ENCODE data around the gene SPATA12. TPM values are rescaled to one million over a fixed set of nuclear protein-coding genes. Genes with fewer than 3 reads are reported as not detected.

SPATA12 gene
- total and polyA plus RNA-seq, 2 donors (not counting 3 experiments of a cell fraction or from before 2014, with no cell fraction given), result 0.18 TPM; not detected in 1

DNA sequence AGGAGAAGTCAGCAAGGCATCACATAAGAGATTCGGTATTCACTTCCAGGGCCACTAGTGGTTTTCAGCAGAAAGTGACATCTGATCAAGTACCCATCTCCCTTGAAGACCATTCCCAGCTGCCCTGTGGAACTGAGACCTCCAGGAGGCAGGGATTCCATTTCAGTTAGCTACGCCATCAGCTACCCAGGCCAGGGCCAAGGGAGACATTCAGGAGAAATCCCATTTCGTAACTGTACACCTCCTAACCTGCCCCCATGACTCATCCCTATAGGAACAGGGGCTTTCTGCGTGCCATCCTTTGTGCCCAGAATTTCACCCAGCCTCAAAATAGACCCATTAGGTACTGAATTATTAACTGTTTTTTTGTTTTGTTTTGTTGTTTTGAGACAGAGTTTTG lies 24.7 kb downstream of the SPATA12 start:
- no peak overlapping the region for H3K4me3 ChIP-seq (replicated peaks in 1 of 3; ENCODE audit: insufficient read depth in 1 of 3, low read depth in 1 of 3, low read length in 3 of 3)
- dilution Hi-C loops (cut with MboI; ENCODE audit: extremely low pct_ligation_motif_present, low sequenced_read_pairs), result no loop called here
- DNase-seq (ENCODE audit: low read depth, low spot score) (no peak), FAIRE-seq (no peak)
- POLR2A ChIA-PET, result no interaction called here
- no peak overlapping the region for H3K4me2 ChIP-seq (ENCODE audit: insufficient read depth, low read length)
- H3K27ac ChIP-seq (ENCODE audit: insufficient read depth, low read depth, low read length), result no peak overlapping the region
- H3K9me3 ChIP-seq (replicated peaks; ENCODE audit: control insufficient read depth, insufficient read depth, low read length), result no peaks in the 10 kb centered on the region
- TF ChIP-seq POLR2AphosphoS5 (IDR thresholded peaks at IDR 0.05; ENCODE audit: insufficient read depth, low read depth, low read length) (no peak), GATA2 (IDR thresholded peaks at IDR 0.05; ENCODE audit: insufficient read depth, insufficient read length, low read depth, low read length) (no peak), MYC (IDR thresholded peaks at IDR 0.05; ENCODE audit: low read depth, low read length) (no peak), FOS (IDR thresholded peaks at IDR 0.05; ENCODE audit: borderline replicate concordance, insufficient read depth, low read length) (no peak), EZH2 (IDR thresholded peaks at IDR 0.05; ENCODE audit: borderline replicate concordance, low read depth, low read length, severe bottlenecking) (no peak), CTCF (IDR thresholded peaks at IDR 0.05; ENCODE audit: extremely low read depth in 1 of 2, insufficient read depth in 1 of 2, low read depth in 1 of 2, low read length in 2 of 2) (no peak), POLR2A (IDR thresholded peaks at IDR 0.05; ENCODE audit: low read depth, low read length) (no peak), JUN (IDR thresholded peaks at IDR 0.05; ENCODE audit: borderline replicate concordance, insufficient read depth, insufficient read length, low read depth) (no peak)
- TF ChIP-seq, protein P1, sequence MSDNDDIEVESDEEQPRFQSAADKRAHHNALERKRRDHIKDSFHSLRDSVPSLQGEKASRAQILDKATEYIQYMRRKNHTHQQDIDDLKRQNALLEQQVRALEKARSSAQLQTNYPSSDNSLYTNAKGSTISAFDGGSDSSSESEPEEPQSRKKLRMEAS (IDR thresholded peaks at IDR 0.05; ENCODE audit: insufficient read depth, insufficient read length), result no peak
- intact Hi-C loops (cut with micrococcal nuclease), result no loop called here
- H3K9me1 ChIP-seq (replicated peaks; ENCODE audit: control insufficient read depth, extremely low read depth, insufficient read depth, low read length), result no peaks in the 10 kb centered on the region
- H3K36me3 ChIP-seq (ENCODE audit: control insufficient read depth in 2 of 2, extremely low read depth in 1 of 2, insufficient read depth in 2 of 2, low read length in 2 of 2), result no peaks in the 10 kb centered on the region
- no peaks in the 10 kb centered on the region for H3K79me2 ChIP-seq (ENCODE audit: control insufficient read depth, insufficient read depth, low read length)
- BruUV-seq (replicated peaks), result no TSS peak
- no peak overlapping the region for H2AFZ ChIP-seq (ENCODE audit: low read depth, low read length)
- peaks cover 12% of the 10 kb centered on the region for H3K4me1 ChIP-seq (ENCODE audit: control insufficient read depth, extremely low read depth, insufficient read depth, low read length)
- CTCF ChIA-PET, result interaction anchor here (0.6 kb wide), 1 partner anchor 82 kb away, joined by 5 read pairs; no protein-coding TSS in a partner anchor
- H3K27me3 ChIP-seq (ENCODE audit: control insufficient read depth in 2 of 2, insufficient read depth in 2 of 2, low read length in 2 of 2), result peaks cover 0 to 4% of the 10 kb centered on the region in 2 experiments
- no peaks in the 10 kb centered on the region for H4K20me1 ChIP-seq (replicated peaks; ENCODE audit: control insufficient read depth, extremely low read depth, insufficient read depth, low read length)
- H3K9ac ChIP-seq (replicated peaks; ENCODE audit: extremely low read depth, insufficient read depth, low read length), result no peak overlapping the region

All from endothelial cell of umbilical vein (primary cell).